H9 (cell line): ENCODE data around the gene DCHS2. TPM values are rescaled to one million over a fixed set of nuclear protein-coding genes. Genes with fewer than 3 reads are reported as not detected.

Experiments
- DNase-seq: peaks from one replicate; pipeline ENCODE4 v3.0.0-alpha.2; 2017
- H2AFZ ChIP-seq: one replicate; pipeline ENCODE4 v1.6.1; 2013; ENCODE audit warnings: mild to moderate bottlenecking, low read length, control low read depth, moderate library complexity
- H2AK5ac ChIP-seq: 2 replicates; pipeline ENCODE4 v1.6.1; 2013; ENCODE audit warnings: low read length, control low read depth, mixed read lengths; ENCODE audit not compliant: insufficient read length
- H2BK120ac ChIP-seq: one replicate; pipeline ENCODE4 v1.6.1; 2013; ENCODE audit warnings: low read depth, mild to moderate bottlenecking, low read length, control low read depth, inconsistent platforms; ENCODE audit not compliant: poor library complexity, severe bottlenecking
- H2BK12ac ChIP-seq: 2 replicates; pipeline ENCODE4 v1.6.1; 2013; ENCODE audit warnings: low read length, control low read depth, mixed read lengths, low read depth; ENCODE audit not compliant: insufficient read length
- H2BK15ac ChIP-seq: 2 replicates; pipeline ENCODE4 v1.6.1; 2013; ENCODE audit warnings: low read depth, low read length, control low read depth
- H2BK20ac ChIP-seq: one replicate; pipeline ENCODE4 v1.6.1; 2013; ENCODE audit warnings: low read depth, mild to moderate bottlenecking, low read length, control low read depth, inconsistent platforms; ENCODE audit not compliant: poor library complexity, severe bottlenecking
- H2BK5ac ChIP-seq: 2 replicates; pipeline ENCODE4 v1.6.1; 2013; ENCODE audit warnings: low read length, control low read depth, mixed read lengths; ENCODE audit not compliant: insufficient read length
- H3K14ac ChIP-seq: 2 replicates; pipeline ENCODE4 v1.6.1; 2013; ENCODE audit warnings: low read length, control low read depth; ENCODE audit not compliant: insufficient read depth
- H3K18ac ChIP-seq: 2 replicates; pipeline ENCODE4 v1.6.1; 2013; ENCODE audit warnings: low read depth, mild to moderate bottlenecking, mixed read lengths, low read length, control low read depth; ENCODE audit not compliant: insufficient read length
- H3K23ac ChIP-seq: 2 replicates; pipeline ENCODE4 v1.6.1; 2013; ENCODE audit warnings: low read length, control low read depth, mixed read lengths, low read depth; ENCODE audit not compliant: insufficient read length
- H3K23me2 ChIP-seq: 2 replicates; pipeline ENCODE4 v1.6.1; 2013; ENCODE audit warnings: low read depth, mild to moderate bottlenecking, mixed read lengths, low read length, control low read depth; ENCODE audit not compliant: insufficient read length, poor library complexity, severe bottlenecking
- H3K27ac ChIP-seq: 2 replicates; pipeline ENCODE4 v1.5.1; 2013; ENCODE audit warnings: low read length, control low read depth, mixed read lengths, low read depth; ENCODE audit not compliant: insufficient read length
- H3K27me3 ChIP-seq: 2 replicates; pipeline ENCODE4 v1.6.1; 2013; ENCODE audit warnings: low read length, control low read depth, inconsistent platforms; ENCODE audit not compliant: insufficient read depth
- H3K4ac ChIP-seq: 2 replicates; pipeline ENCODE4 v1.6.1; 2013; ENCODE audit warnings: low read depth, mild to moderate bottlenecking, control low read depth, inconsistent platforms, low read length, moderate library complexity
- H3K4me1 ChIP-seq: 2 replicates; pipeline ENCODE4 v1.6.1; 2013; ENCODE audit warnings: low read length, control low read depth, inconsistent platforms; ENCODE audit not compliant: insufficient read depth
- H3K4me2 ChIP-seq: 2 replicates; pipeline ENCODE4 v1.6.1; 2013; ENCODE audit warnings: low read length, control low read depth, mixed read lengths; ENCODE audit not compliant: insufficient read length, insufficient read depth
- H3K56ac ChIP-seq: 2 replicates; pipeline ENCODE4 v1.6.1; 2013; ENCODE audit warnings: low read depth, mild to moderate bottlenecking, mixed read lengths, low read length, control low read depth; ENCODE audit not compliant: insufficient read length
- H3K79me1 ChIP-seq: 2 replicates; pipeline ENCODE4 v1.6.1; 2013; ENCODE audit warnings: low read depth, mild to moderate bottlenecking, moderate library complexity, low read length, control low read depth, inconsistent platforms; ENCODE audit not compliant: insufficient read depth, poor library complexity, severe bottlenecking
- H3K79me2 ChIP-seq: 2 replicates; pipeline ENCODE4 v1.6.1; 2013; ENCODE audit warnings: low read length, control low read depth, inconsistent platforms; ENCODE audit not compliant: insufficient read depth
- H3K9ac ChIP-seq: 2 replicates; pipeline ENCODE4 v1.6.1; 2013; ENCODE audit warnings: low read length, control low read depth, mixed read lengths; ENCODE audit not compliant: insufficient read length; ENCODE audit errors: extremely low read depth
- H3K9me3 ChIP-seq: one replicate; pipeline ENCODE4 v1.6.1; 2013; ENCODE audit warnings: low read depth, low read length, inconsistent platforms; ENCODE audit not compliant: control insufficient read depth
- H3T11ph ChIP-seq: one replicate; pipeline ENCODE4 v1.6.1; 2013; ENCODE audit warnings: mild to moderate bottlenecking, low read length, control low read depth, inconsistent platforms
- H4K20me1 ChIP-seq: one replicate; pipeline ENCODE4 v1.6.1; 2013; ENCODE audit not compliant: control insufficient read depth, insufficient read length, insufficient read depth
- H4K5ac ChIP-seq: 2 replicates; pipeline ENCODE4 v1.6.1; 2013; ENCODE audit warnings: low read depth, mild to moderate bottlenecking, mixed read lengths, low read length, control low read depth; ENCODE audit not compliant: insufficient read length
- H4K8ac ChIP-seq: replicated peaks from 2 replicates; pipeline ENCODE4 v1.6.1; 2013; ENCODE audit warnings: low read length, control low read depth, mixed read lengths, low read depth; ENCODE audit not compliant: insufficient read length
- H4K91ac ChIP-seq: 2 replicates; pipeline ENCODE4 v1.6.1; 2013; ENCODE audit warnings: low read depth, mild to moderate bottlenecking, moderate library complexity, mixed read lengths, low read length, control low read depth; ENCODE audit not compliant: insufficient read length
- H3K27ac Mint-ChIP-seq, 3 experiments: 2 replicates in 2 of 3; 3 replicates in 1 of 3; pipeline ENCODE4 v1.8.0; 2020 to 2021; ENCODE audit warnings: mixed read lengths in 3 of 3, mild to moderate bottlenecking in 1 of 3, moderate library complexity in 1 of 3
- H3K27me3 Mint-ChIP-seq: 2 replicates; pipeline ENCODE4 v1.8.0; 2021; ENCODE audit warnings: low read depth, mild to moderate bottlenecking, moderate library complexity, mixed read lengths
- H3K36me3 Mint-ChIP-seq, 3 experiments: 2 replicates in 2 of 3; 3 replicates in 1 of 3; pipeline ENCODE4 v1.8.0; 2020 to 2021; ENCODE audit warnings: low read depth in 3 of 3, mixed read lengths in 3 of 3; ENCODE audit not compliant: insufficient read depth in 1 of 3
- H3K4me1 Mint-ChIP-seq, 2 experiments: 2 replicates each; pipeline ENCODE4 v1.8.0; 2020; ENCODE audit warnings: mixed read lengths in 2 of 2
- H3K4me3 Mint-ChIP-seq, 2 experiments: 2 replicates in 1 of 2; 3 replicates in 1 of 2; pipeline ENCODE4 v1.8.0; 2020 to 2021; ENCODE audit warnings: mild to moderate bottlenecking in 2 of 2, mixed read lengths in 2 of 2, moderate library complexity in 1 of 2
- H3K9me3 Mint-ChIP-seq, 2 experiments: 2 replicates in 1 of 2; 3 replicates in 1 of 2; pipeline ENCODE4 v1.8.0; 2020; ENCODE audit warnings: mild to moderate bottlenecking in 2 of 2, mixed read lengths in 2 of 2, moderate library complexity in 1 of 2
- WGBS: extraction: QIAGEN DNeasy Blood & Tissue Kit; methylation state at CpG from one replicate; pipeline ENCODE4 v1.1.7; 2013; ENCODE audit warnings: missing lambda C conversion rate, low lambda C conversion rate, mixed read lengths; ENCODE audit not compliant: insufficient read length; ENCODE audit errors: extremely low coverage; 5-methylcytosine and 5-hydroxymethylcytosine counted together
- total RNA-seq: library from RNA; stranded (reverse); gene quantifications from 2 replicates; pipeline ENCODE4 v1.2.1, GENCODE V29; 2021
- TF ChIP-seq, protein P1 (sequence below): fragments of 200-600 bp; sonication (generic); conservative IDR thresholded peaks from 3 replicates; pipeline ENCODE4 v1.8.0; 2021; ENCODE audit warnings: antibody characterized with exemption, mild to moderate bottlenecking

Gene DCHS2
- total RNA-seq, 1 experiment from 2014 or later = 0.57 TPM

DNA sequence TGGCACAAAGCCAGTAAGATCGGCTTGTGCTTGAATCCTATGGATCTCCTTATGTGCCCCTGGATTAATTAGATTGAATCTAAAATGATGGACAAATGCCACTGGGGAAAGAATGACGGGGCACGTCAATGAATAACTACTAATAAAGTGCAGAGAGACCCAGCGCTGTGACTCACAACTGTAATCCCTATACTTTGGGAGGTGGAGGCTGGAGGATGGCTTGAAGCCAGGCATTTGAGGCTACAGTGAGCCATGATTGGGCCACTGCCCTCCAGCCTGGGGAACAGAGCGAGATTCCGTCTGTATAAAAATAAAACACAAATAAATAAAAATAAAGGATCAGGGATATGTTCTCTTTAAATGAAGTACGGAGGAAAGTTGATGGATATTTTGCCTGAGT, 179.4 kb downstream of the DCHS2 start:
- no peak overlapping the region for H3K4ac ChIP-seq
- WGBS = no CpG with 5 or more reads among the region's 7 CpGs

More for the DNA sequence above, 179.4 kb downstream of the DCHS2 start:
- H3K4me1 Mint-ChIP-seq = peaks cover 11 to 12% of the 10 kb centered on the region in 2 experiments
- H2BK15ac ChIP-seq = no peak overlapping the region
- peaks cover 13 to 14% of the 10 kb centered on the region in 2 experiments; a peak in 4 of 5 replicates for H3K9me3 Mint-ChIP-seq
- H3K4me3 Mint-ChIP-seq = no peak overlapping the region
- no peaks in the 10 kb centered on the region for H3K79me2 ChIP-seq
- H3T11ph ChIP-seq = no peak overlapping the region
- H3K18ac ChIP-seq = no peak overlapping the region
- no peak overlapping the region for H3K27ac Mint-ChIP-seq
- no peak overlapping the region for H2BK20ac ChIP-seq
- H3K36me3 Mint-ChIP-seq = peaks cover 0 to 14% (median 5%) of the 10 kb centered on the region in 3 experiments; a peak in 4 of 7 replicates
- no peak overlapping the region for H3K14ac ChIP-seq
- H4K5ac ChIP-seq = no peak overlapping the region
- no peak for DNase-seq
- no peak overlapping the region for H3K9ac ChIP-seq
- no peak overlapping the region for H3K23ac ChIP-seq
- H2BK12ac ChIP-seq = no peak overlapping the region
- no peaks in the 10 kb centered on the region for H3K27me3 ChIP-seq
- H3K27me3 Mint-ChIP-seq = no peaks in the 10 kb centered on the region
- no peaks in the 10 kb centered on the region for H3K9me3 ChIP-seq
- no peaks in the 10 kb centered on the region for H3K79me1 ChIP-seq
- H3K23me2 ChIP-seq = no peaks in the 10 kb centered on the region
- no peak overlapping the region for H4K91ac ChIP-seq
- H3K4me2 ChIP-seq = no peak overlapping the region
- H3K27ac ChIP-seq = no peak overlapping the region
- no peak overlapping the region for H2BK5ac ChIP-seq
- no peak overlapping the region for H3K56ac ChIP-seq
- H2AK5ac ChIP-seq = no peak overlapping the region
- TF ChIP-seq, protein P1, sequence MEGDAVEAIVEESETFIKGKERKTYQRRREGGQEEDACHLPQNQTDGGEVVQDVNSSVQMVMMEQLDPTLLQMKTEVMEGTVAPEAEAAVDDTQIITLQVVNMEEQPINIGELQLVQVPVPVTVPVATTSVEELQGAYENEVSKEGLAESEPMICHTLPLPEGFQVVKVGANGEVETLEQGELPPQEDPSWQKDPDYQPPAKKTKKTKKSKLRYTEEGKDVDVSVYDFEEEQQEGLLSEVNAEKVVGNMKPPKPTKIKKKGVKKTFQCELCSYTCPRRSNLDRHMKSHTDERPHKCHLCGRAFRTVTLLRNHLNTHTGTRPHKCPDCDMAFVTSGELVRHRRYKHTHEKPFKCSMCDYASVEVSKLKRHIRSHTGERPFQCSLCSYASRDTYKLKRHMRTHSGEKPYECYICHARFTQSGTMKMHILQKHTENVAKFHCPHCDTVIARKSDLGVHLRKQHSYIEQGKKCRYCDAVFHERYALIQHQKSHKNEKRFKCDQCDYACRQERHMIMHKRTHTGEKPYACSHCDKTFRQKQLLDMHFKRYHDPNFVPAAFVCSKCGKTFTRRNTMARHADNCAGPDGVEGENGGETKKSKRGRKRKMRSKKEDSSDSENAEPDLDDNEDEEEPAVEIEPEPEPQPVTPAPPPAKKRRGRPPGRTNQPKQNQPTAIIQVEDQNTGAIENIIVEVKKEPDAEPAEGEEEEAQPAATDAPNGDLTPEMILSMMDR = no peak
- no peak overlapping the region for H4K8ac ChIP-seq
- H2AFZ ChIP-seq = no peak overlapping the region
- H4K20me1 ChIP-seq = no peaks in the 10 kb centered on the region
- no peaks in the 10 kb centered on the region for H3K4me1 ChIP-seq
- H2BK120ac ChIP-seq = no peak overlapping the region
